ENCODE data around the gene NOL9.
"Not testable (repeated sequence)": the region's sequence is repeated elsewhere in the genome, so short reads cannot be mapped to it uniquely, and the experiment has no call there.

The NOL9 gene

GRCh38 chr1:6572653-6573383 is 18.5 kb upstream of the NOL9 start:
- DNase-seq (ENCODE audit: low read depth), result no peak

- no peak for DNase-seq (ENCODE audit: low read depth)
Measured at GRCh38 chr1:6570987-6571386, 16.7 kb upstream of the NOL9 start.

GRCh38 chr1:6570100-6570499 is 15.8 kb upstream of the NOL9 start:
- no peak for DNase-seq (ENCODE audit: low read depth)

DNA sequence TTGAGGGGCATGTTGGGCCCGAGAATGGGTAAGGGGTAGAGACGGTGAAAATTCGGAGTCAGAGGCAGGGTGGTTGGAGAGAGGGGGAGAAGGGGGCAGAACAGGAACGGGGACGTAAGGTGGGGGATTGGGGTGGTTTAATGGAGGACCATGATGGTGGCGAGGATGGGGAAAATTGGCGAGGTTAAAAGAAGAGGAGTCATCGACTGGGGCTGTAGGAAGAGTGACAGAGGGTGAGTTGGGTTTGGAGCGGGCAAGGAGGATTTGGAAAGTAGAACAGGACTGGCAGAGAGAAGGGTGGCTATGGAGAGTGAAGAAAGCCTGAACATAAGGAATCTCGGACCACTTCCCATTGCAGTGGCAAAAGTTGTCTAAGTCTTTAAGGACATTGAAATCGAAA is 14.7 kb upstream of the NOL9 start:
- DNase-seq (ENCODE audit: low read depth), result no peak

DNA sequence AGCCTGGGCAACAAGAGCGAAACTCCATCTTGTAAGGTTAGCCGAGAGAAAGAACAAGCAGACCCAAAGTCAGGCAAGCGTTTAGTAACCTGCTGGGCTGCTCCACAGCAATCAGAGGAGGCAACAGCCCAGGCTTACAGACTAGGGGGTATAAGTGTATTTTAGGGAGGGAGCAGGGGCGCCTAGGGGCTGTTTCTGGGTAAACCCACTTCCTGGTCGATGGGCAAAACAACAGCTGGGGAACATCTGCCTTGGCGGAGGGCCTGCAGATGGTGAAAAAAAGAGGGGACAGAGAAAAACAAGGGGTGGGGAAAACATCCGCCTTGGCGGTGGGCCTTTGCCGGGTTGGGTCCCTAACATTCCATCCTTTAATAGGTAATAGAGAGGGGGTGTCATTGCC is 6.0 kb upstream of the NOL9 start:
- no peak for DNase-seq (ENCODE audit: low read depth)

- not testable (repeated sequence) for DNase-seq (ENCODE audit: low read depth)
Measured at GRCh38 chr1:6559161-6559560, 4.8 kb upstream of the NOL9 start.

DNA sequence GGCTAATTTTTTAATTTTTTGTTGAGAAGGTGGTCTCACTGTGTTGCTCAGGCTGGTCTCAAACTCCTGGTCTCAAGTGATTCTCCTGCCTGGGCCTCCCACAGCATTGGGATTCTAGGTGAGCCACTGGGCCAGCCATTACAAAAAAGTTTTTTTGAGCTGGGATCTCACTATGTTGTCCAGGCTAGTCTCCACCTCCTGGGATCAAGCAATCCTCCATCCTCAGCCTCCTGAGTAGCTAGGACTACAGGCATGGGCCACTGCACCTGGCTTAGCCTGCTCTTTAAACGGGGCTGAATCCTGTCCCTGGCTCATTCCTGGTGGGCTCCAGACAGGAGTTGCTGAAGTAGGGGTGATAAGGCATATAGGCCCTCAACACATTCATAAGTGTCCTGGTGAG is 3.3 kb upstream of the NOL9 start:
- no peak for DNase-seq (ENCODE audit: low read depth)

- DNase-seq (ENCODE audit: low read depth), result peak; percentile 36
Measured at GRCh38 chr1:6554907-6555778, 830 bp upstream of the NOL9 start, which contains the start of gene TAS1R1. Gene TAS1R1 (plus strand): TSS chr1:6555307. CDS start chr1:6555374, 67 bp downstream.

GRCh38 chr1:6547301-6547700 is 7.0 kb downstream of the NOL9 start:
- DNase-seq (ENCODE audit: low read depth), result no peak

DNA sequence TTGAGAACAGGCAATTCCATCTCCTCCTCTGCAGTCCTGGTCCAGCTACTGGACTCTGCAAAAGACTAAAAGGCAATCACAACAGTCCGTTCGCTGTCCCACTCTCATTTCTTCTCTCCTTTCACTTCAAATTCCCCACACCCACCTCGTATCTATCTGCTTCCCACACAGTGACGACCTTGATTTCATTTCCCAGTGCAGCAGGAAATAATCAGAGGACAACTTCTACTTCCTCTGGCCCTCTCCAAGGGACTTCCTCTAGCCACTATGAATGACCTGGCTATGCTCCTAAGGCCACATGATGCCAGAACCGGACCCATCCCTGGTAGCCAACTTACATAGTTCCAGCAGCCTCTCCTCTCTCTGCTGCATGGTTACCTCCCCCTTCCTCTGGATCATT is 8.0 kb downstream of the NOL9 start:
- no peak for DNase-seq (ENCODE audit: low read depth)

GRCh38 chr1:6545276-6546112 is 8.8 kb downstream of the NOL9 start:
- DNase-seq (ENCODE audit: low read depth), result no peak

DNA sequence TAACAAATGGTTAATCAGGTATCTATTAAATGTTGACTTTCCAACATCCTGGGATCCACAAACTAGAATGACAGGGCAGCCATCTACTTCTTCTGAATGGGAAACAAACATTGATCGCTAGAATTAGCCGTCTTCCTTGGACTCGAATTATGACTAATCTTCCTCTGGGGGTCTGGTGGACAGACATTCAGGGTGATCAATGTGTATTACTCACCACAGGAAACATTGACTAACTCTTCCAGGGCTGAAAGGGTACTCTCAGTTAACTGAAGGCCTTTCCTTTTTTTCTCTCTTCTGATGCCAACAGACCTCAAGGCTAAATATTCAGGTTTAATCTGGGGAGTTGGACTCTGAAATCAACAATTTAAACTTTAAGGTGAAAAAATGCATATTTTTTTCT is 9.5 kb downstream of the NOL9 start:
- no peak for DNase-seq (ENCODE audit: low read depth)

DNA sequence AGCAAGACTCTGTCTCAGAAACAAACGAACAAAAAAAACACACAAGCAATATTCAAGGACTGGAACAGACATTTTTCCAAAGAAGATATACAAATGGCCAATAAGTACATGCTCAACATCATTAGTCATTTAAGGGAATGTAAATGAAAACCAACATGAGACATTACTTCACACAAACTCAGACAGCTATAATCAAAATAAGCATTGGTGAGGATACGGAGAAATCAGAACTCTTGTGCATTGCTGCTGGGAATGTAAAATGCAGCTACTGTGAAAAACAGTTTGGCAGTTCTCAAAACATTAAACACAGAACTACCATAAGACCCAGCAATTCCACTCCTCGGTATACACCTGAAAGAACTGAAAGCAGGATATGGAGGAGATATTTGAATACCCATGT is 15.4 kb downstream of the NOL9 start:
- no peak for DNase-seq (ENCODE audit: low read depth)

- DNase-seq (ENCODE audit: low read depth), result no peak
Measured at GRCh38 chr1:6536291-6536690, 18.0 kb downstream of the NOL9 start.

DNA sequence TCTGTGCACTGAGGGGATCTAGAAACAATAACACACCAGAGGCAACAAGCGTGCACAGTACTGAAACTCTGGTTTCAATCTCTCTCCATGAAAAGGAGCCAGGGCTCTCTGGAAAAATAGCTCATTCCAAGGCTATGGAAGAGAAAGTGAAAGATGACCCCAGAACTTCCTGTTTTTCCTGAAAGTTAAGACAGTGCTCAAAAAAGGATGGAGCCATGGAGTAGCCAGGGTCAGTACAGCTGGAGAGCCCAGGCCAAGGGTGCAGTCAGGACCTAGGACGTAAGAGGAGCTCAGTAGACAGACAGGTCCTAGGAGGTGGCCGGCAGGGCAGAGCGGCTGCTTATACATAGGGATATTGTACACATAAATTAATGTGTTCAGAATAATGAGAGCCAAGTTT is 19.1 kb downstream of the NOL9 start:
- no peak for DNase-seq (ENCODE audit: low read depth)

GRCh38 chr1:6534248-6534822 is 20.0 kb downstream of the NOL9 start:
- DNase-seq (ENCODE audit: low read depth), result no peak

DNA sequence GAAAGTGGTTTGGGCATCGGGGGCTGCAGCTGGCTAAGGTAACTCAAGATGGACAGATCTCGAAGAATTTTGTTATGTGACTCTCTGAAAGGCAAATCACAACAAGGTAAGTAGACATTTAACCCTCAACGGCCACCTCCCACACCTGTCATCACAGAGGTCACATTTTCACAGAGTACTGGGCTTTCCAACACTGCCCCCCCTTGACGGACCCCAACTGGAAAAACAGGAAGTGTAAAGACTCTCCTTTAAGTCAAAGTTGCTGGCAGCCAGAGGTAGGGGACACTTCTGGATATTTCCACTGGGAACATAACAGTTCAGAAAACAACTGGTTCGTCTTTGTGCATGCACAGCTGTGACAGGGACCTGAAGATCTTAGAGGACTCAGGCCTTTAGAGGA is 22.3 kb downstream of the NOL9 start:
- no peak for DNase-seq (ENCODE audit: low read depth)

- no peak for DNase-seq (ENCODE audit: low read depth)
Measured at GRCh38 chr1:6530504-6531160, 23.7 kb downstream of the NOL9 start.

GRCh38 chr1:6528492-6528891 is 25.8 kb downstream of the NOL9 start:
- DNase-seq (ENCODE audit: low read depth), result no peak

DNA sequence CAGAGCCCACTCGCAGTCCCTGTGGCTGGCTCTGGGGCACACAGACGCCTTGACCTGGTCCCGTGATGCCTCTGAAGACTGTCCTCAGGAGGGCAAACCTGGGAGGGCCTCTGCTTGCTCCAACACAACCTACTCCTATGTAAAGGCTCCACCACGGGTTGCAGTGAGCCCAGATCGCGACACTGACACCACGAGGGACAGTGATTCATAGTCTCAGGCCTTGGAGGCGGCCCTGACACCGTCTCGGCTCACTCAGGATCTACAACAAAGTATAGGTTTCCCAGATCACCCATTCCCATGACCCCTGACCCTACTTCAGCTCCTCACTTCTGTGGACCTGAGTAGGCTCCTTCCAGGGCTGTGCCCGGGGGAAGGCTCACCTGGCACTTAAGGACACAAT is 28.0 kb downstream of the NOL9 start:
- no peak for DNase-seq (ENCODE audit: low read depth)

DNA sequence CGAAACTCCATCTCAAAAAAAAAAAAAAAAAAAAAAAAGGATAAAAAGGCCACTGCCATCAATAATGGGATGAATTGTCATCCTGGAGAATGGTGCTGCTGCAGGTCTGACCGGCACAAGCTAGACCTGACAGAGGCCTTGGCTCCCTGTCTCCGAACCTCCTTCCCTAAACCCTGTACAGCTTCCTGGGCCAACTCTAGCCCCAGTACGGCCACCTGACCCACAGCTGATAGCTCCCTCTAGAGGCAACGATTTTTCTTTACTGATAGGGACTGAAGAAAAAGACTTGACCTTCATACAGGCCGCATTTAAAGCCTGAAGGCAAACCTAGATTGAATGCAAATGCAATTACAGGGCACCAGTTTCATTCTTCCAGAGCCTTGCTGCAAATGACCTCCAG is 30.7 kb downstream of the NOL9 start:
- no peak for DNase-seq (ENCODE audit: low read depth)

DNA sequence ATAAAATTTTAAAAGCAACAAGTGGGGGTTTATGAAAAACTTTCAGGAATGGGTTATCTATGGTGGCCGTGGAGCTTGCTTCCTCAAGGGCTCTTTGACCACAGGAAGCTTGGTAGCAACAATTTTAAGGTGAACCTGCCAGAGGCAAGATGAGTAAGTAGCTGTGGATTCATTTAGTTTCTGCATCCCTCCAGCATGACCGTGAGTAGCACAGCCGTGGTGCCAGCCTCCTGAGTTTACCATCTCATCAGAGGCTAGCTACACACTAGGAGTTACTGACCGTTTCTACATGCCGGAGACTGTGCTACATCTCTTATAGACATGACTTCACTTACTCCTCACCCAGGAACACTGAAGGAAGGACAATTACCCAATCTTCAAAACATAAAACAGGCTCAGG is 32.8 kb downstream of the NOL9 start:
- DNase-seq (ENCODE audit: low read depth), result no peak
